H1 (cell line): Measurements from ENCODE around the gene GCSH.

Source experiments
- HDAC6 ChIP-seq: IDR thresholded peaks from one replicate; pipeline ENCODE4 v1.7.1; 2012; ENCODE audit warnings: low read depth, mild to moderate bottlenecking, inconsistent platforms, low read length, moderate library complexity
- TAF1 ChIP-seq: IDR thresholded peaks from 2 replicates; pipeline ENCODE4 v1.6.1; 2011; ENCODE audit warnings: mild to moderate bottlenecking, low read depth, low read length
- TF ChIP-seq, protein P1 (sequence below), 3 experiments: IDR thresholded peaks; 1 replicate in 2 of 3; 2 replicates in 1 of 3; pipeline versions ENCODE4 v1.5.1 to v1.6.1; 2011; ENCODE audit warnings: low read length in 3 of 3, mild to moderate bottlenecking in 3 of 3, inconsistent platforms in 2 of 3, low read depth in 1 of 3, moderate library complexity in 1 of 3; ENCODE audit not compliant: insufficient read depth in 1 of 3; ENCODE audit errors: control extremely low read depth in 1 of 3

GRCh38 chr16:81112453-81112852, 16.3 kb upstream of the GCSH start:
- TF ChIP-seq TAF1 (no peak), HDAC6 (no peak)
- TF ChIP-seq, protein P1, sequence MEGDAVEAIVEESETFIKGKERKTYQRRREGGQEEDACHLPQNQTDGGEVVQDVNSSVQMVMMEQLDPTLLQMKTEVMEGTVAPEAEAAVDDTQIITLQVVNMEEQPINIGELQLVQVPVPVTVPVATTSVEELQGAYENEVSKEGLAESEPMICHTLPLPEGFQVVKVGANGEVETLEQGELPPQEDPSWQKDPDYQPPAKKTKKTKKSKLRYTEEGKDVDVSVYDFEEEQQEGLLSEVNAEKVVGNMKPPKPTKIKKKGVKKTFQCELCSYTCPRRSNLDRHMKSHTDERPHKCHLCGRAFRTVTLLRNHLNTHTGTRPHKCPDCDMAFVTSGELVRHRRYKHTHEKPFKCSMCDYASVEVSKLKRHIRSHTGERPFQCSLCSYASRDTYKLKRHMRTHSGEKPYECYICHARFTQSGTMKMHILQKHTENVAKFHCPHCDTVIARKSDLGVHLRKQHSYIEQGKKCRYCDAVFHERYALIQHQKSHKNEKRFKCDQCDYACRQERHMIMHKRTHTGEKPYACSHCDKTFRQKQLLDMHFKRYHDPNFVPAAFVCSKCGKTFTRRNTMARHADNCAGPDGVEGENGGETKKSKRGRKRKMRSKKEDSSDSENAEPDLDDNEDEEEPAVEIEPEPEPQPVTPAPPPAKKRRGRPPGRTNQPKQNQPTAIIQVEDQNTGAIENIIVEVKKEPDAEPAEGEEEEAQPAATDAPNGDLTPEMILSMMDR (IDR thresholded peaks at IDR 0.05; ENCODE audit: control extremely low read depth in 1 of 3, insufficient read depth in 1 of 3, low read depth in 1 of 3, low read length in 3 of 3) = no peak
